ENCODE data around the gene ADGRV1. TPM values are rescaled to one million over a fixed set of nuclear protein-coding genes. Genes with fewer than 3 reads are reported as not detected.

The ADGRV1 gene
- total RNA-seq, 1 experiment from 2014 or later = 6.8 TPM

DNA sequence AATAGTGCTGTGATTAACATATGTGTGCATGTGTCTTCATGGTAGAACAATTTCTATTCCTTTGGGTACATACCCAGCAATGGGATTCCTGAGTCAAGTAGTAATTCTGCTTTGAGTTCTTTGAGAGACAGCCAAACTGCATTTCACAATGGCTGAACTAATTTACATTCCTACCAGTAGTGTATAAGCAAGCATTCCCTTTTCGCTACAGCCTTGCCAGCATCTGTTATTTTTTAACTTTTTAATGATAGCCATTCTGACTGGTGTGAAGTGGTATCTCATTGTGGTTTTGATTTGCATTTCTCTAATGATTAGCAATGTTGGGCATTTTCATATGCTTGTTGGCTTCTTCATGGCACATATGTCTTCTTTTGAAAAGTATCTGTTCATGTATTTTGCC lies 516.0 kb downstream of the ADGRV1 start:
- ChIA-PET POLR2A (ENCODE audit: low non-redundant PET) (no interaction called here), CTCF (no interaction called here)
- peak; percentile 65 for DNase-seq (ENCODE audit: low spot score)
- TF ChIP-seq, protein P1, sequence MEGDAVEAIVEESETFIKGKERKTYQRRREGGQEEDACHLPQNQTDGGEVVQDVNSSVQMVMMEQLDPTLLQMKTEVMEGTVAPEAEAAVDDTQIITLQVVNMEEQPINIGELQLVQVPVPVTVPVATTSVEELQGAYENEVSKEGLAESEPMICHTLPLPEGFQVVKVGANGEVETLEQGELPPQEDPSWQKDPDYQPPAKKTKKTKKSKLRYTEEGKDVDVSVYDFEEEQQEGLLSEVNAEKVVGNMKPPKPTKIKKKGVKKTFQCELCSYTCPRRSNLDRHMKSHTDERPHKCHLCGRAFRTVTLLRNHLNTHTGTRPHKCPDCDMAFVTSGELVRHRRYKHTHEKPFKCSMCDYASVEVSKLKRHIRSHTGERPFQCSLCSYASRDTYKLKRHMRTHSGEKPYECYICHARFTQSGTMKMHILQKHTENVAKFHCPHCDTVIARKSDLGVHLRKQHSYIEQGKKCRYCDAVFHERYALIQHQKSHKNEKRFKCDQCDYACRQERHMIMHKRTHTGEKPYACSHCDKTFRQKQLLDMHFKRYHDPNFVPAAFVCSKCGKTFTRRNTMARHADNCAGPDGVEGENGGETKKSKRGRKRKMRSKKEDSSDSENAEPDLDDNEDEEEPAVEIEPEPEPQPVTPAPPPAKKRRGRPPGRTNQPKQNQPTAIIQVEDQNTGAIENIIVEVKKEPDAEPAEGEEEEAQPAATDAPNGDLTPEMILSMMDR (conservative IDR thresholded peaks at IDR 0.05; ENCODE audit: low read depth, low read length) = 0 out of 2 replicates have a peak, but pooled peaks have one; percentile 14
- no peak for TF ChIP-seq EZH2 (IDR thresholded peaks at IDR 0.05; ENCODE audit: borderline replicate concordance, low read depth, low read length, poor library complexity, severe bottlenecking)
- Histone ChIP-seq H3K27ac (ENCODE audit: low read depth, low read length, poor library complexity, severe bottlenecking) (no peak overlapping the region), H3K4me3 (ENCODE audit: low read depth, low read length, poor library complexity, severe bottlenecking) (no peak overlapping the region), H3K9me3 (ENCODE audit: low read depth, low read length, poor library complexity, severe bottlenecking) (no peaks in the 10 kb centered on the region), H3K4me1 (ENCODE audit: insufficient read depth, low read length, poor library complexity, severe bottlenecking) (peaks cover 13% of the 10 kb centered on the region), H3K36me3 (ENCODE audit: insufficient read depth, low read length, poor library complexity, severe bottlenecking) (no peaks in the 10 kb centered on the region), H3K27me3 (replicated peaks; ENCODE audit: insufficient read depth, low read depth, low read length, poor library complexity) (no peaks in the 10 kb centered on the region)
- intact Hi-C loops (cut with micrococcal nuclease; ENCODE audit: unreplicated experiment) = no loop called here
- no TSS peak for BruUV-seq (replicated peaks)

DNA sequence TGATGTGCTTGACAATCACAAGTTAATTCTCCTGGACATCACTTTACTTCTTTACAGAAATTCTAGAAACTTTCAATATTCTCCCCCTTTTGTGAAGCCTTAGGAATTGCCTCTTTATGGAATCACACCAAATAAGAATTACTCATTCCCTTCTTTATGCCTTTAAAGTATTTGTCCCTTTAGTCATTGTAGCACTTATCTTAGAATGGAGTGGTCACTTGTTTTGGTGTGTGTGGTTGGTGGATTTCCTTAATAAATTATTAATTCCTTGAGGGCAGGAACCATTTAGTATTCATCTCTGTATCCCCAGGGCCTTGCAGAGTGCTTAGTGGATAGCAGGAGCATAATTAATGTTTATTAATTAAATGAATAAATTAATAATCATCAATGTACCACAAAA lies 517.5 kb downstream of the ADGRV1 start:
- ChIA-PET CTCF (no interaction called here), POLR2A (ENCODE audit: low non-redundant PET) (no interaction called here)
- no peak for TF ChIP-seq EZH2 (IDR thresholded peaks at IDR 0.05; ENCODE audit: borderline replicate concordance, low read depth, low read length, poor library complexity, severe bottlenecking)
- TF ChIP-seq, protein P1 (conservative IDR thresholded peaks at IDR 0.05; ENCODE audit: low read depth, low read length) = no peak
- no peak for DNase-seq (ENCODE audit: low spot score)
- intact Hi-C loops (cut with micrococcal nuclease; ENCODE audit: unreplicated experiment) = no loop called here
- no TSS peak for BruUV-seq (replicated peaks)
- Histone ChIP-seq H3K27me3 (replicated peaks; ENCODE audit: insufficient read depth, low read depth, low read length, poor library complexity) (no peaks in the 10 kb centered on the region), H3K4me1 (ENCODE audit: insufficient read depth, low read length, poor library complexity, severe bottlenecking) (peaks cover 13% of the 10 kb centered on the region), H3K36me3 (ENCODE audit: insufficient read depth, low read length, poor library complexity, severe bottlenecking) (no peaks in the 10 kb centered on the region), H3K27ac (ENCODE audit: low read depth, low read length, poor library complexity, severe bottlenecking) (no peak overlapping the region), H3K9me3 (ENCODE audit: low read depth, low read length, poor library complexity, severe bottlenecking) (no peaks in the 10 kb centered on the region), H3K4me3 (ENCODE audit: low read depth, low read length, poor library complexity, severe bottlenecking) (no peak overlapping the region)

DNA sequence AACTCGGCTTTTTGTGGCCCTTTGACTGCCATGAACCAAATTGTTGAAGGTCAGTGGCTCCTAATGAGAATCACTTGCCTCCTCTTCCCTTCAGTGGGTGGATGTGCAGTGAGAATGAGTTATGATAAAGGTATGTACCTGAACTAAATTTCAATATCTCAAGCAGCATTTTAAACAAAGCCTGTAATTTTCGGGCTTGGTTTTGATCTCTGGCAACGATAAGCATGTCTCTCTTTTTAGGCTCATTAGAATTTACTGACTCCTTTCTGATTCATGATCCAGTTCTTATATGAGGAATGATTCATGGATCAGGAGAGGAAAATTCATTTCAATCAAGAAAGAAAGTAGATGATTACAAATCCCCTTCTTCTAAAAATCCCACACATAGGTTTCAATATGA lies 519.0 kb downstream of the ADGRV1 start:
- no peak for TF ChIP-seq EZH2 (IDR thresholded peaks at IDR 0.05; ENCODE audit: borderline replicate concordance, low read depth, low read length, poor library complexity, severe bottlenecking)
- TF ChIP-seq, protein P1 (conservative IDR thresholded peaks at IDR 0.05; ENCODE audit: low read depth, low read length) = no peak
- no peak for DNase-seq (ENCODE audit: low spot score)
- BruUV-seq (replicated peaks) = no TSS peak
- Histone ChIP-seq H3K27ac (ENCODE audit: low read depth, low read length, poor library complexity, severe bottlenecking) (no peak overlapping the region), H3K9me3 (ENCODE audit: low read depth, low read length, poor library complexity, severe bottlenecking) (no peaks in the 10 kb centered on the region), H3K36me3 (ENCODE audit: insufficient read depth, low read length, poor library complexity, severe bottlenecking) (no peaks in the 10 kb centered on the region), H3K4me3 (ENCODE audit: low read depth, low read length, poor library complexity, severe bottlenecking) (no peak overlapping the region), H3K4me1 (ENCODE audit: insufficient read depth, low read length, poor library complexity, severe bottlenecking) (peaks cover 13% of the 10 kb centered on the region), H3K27me3 (replicated peaks; ENCODE audit: insufficient read depth, low read depth, low read length, poor library complexity) (no peaks in the 10 kb centered on the region)
- intact Hi-C loops (cut with micrococcal nuclease; ENCODE audit: unreplicated experiment) = no loop called here
- POLR2A ChIA-PET (ENCODE audit: low non-redundant PET) = no interaction called here
- CTCF ChIA-PET = no interaction called here

Data from A673 (cell line).